K562 (cell line): Measurements from ENCODE around the gene ZDHHC11. TPM values are rescaled to one million over a fixed set of nuclear protein-coding genes. Genes with fewer than 3 reads are reported as not detected.

Experiments used
- DMBX1 ChIP-seq: fragments of 250-450 bp; sonication (Bioruptor Pico); IDR thresholded peaks from 2 replicates; pipeline ENCODE4 v1.8.0; 2022; ENCODE audit warnings: inconsistent platforms, mild to moderate bottlenecking, moderate library complexity, borderline replicate concordance
- ELF2 ChIP-seq: fragments of 250-450 bp; sonication (Bioruptor Pico); IDR thresholded peaks from 2 replicates; pipeline ENCODE4 v1.5.0; 2021; ENCODE audit warnings: mild to moderate bottlenecking
- ETS1 ChIP-seq: conservative IDR thresholded peaks from 2 replicates; pipeline ENCODE4 v1.6.1; 2011; ENCODE audit warnings: low read depth, mild to moderate bottlenecking, low read length; ENCODE audit not compliant: control insufficient read depth
- HCFC1 ChIP-seq: IDR thresholded peaks from 2 replicates; pipeline ENCODE4 v1.6.1; 2012; ENCODE audit warnings: low read depth, low read length, improper control_type of control experiment
- KDM4B ChIP-seq, 2 experiments: fragments of 450-650 bp in 1 of 2; sonication (generic) in 1 of 2; IDR thresholded peaks; 2 replicates each; pipeline ENCODE4 v1.6.1; 2016 to 2017; ENCODE audit warnings: borderline replicate concordance in 2 of 2, antibody characterized with exemption in 1 of 2, low read depth in 1 of 2, mild to moderate bottlenecking in 1 of 2
- KDM5B ChIP-seq: fragments of 200-600 bp; sonication (generic); IDR thresholded peaks from 2 replicates; pipeline ENCODE4 v1.6.1; 2012; ENCODE audit warnings: low read depth, mild to moderate bottlenecking, moderate library complexity, low read length, control low read depth, inconsistent platforms; ENCODE audit not compliant: insufficient replicate concordance
- MXI1 ChIP-seq: IDR thresholded peaks from 2 replicates; pipeline ENCODE4 v1.6.1; 2011; ENCODE audit warnings: low read depth, mild to moderate bottlenecking, improper control_type of control experiment, low read length
- NFXL1 ChIP-seq: fragments of 450-650 bp; formaldehyde crosslinking; IDR thresholded peaks from 2 replicates; pipeline ENCODE4 v1.4.0; 2021; ENCODE audit warnings: mild to moderate bottlenecking
- NONO ChIP-seq, 2 experiments: fragments of 200-400 bp in 1 of 2; fragments of 450-650 bp in 1 of 2; formaldehyde crosslinking in 1 of 2; IDR thresholded peaks; 2 replicates each; pipeline ENCODE4 v1.6.1; 2017; ENCODE audit warnings: low read depth in 2 of 2, mild to moderate bottlenecking in 2 of 2, moderate library complexity in 2 of 2, low read length in 1 of 2
- NRF1 ChIP-seq, 2 experiments: fragments of 450-650 bp; IDR thresholded peaks in 1 of 2; conservative IDR thresholded peaks in 1 of 2; 2 replicates each; pipeline ENCODE4 v1.6.1; 2014; ENCODE audit warnings: mild to moderate bottlenecking in 2 of 2
- PHF20 ChIP-seq: fragments of 450-650 bp; IDR thresholded peaks from 2 replicates; pipeline ENCODE4 v1.6.1; 2018; ENCODE audit not compliant: partially characterized antibody
- PHF8 ChIP-seq: fragments of 200-600 bp; sonication (generic); IDR thresholded peaks from 2 replicates; pipeline ENCODE4 v1.6.1; 2012; ENCODE audit warnings: mixed run types, mild to moderate bottlenecking, inconsistent platforms, low read length, moderate library complexity, borderline replicate concordance
- SAP30 ChIP-seq: fragments of 200-600 bp; sonication (generic); IDR thresholded peaks from 2 replicates; pipeline ENCODE4 v1.6.1; 2012; ENCODE audit warnings: borderline replicate concordance, low read depth, mild to moderate bottlenecking, moderate library complexity, low read length, control low read depth, inconsistent platforms; ENCODE audit not compliant: insufficient read depth, poor library complexity, severe bottlenecking
- ZBTB7A ChIP-seq: IDR thresholded peaks from 2 replicates; pipeline ENCODE4 v1.6.1; 2011; ENCODE audit warnings: low read depth, mild to moderate bottlenecking, low read length, moderate library complexity, borderline replicate concordance; ENCODE audit not compliant: control insufficient read depth
- ZNF175 ChIP-seq: fragments of 200-800 bp; sonication (Bioruptor generic); IDR thresholded peaks from 2 replicates; pipeline ENCODE4 v1.6.1; 2016; ENCODE audit warnings: low read depth, mild to moderate bottlenecking, missing genetic modification characterization, missing compliant biosample characterization
- ZNF232 ChIP-seq: sonication (generic); formaldehyde crosslinking; IDR thresholded peaks from 2 replicates; pipeline ENCODE4 v1.8.0; 2022; ENCODE audit warnings: mild to moderate bottlenecking, missing genetic modification reagents
- polyA plus RNA-seq, 8 experiments: library from polyadenylated mRNA; depleted of rRNA in 4 of 8; stranded (reverse) in 5 of 8; unstranded in 3 of 8; fragments of >200 nt; fragmentation: Nextera tagmentation in 2 of 8; fragmentation: Illumina TruSeq in 1 of 8; extraction: Ambion mirVana in 2 of 8; extraction: Trizol in 1 of 8; gene quantifications; 2 replicates each; pipeline versions ENCODE4 v1.2.1 to v1.2.3, GENCODE V29; 2011 to 2014; ENCODE audit warnings: inconsistent platforms in 1 of 8, missing spikeins in 1 of 8
- total RNA-seq, 7 experiments: library from RNA; depleted of rRNA in 6 of 7; stranded (reverse); fragments of >200 nt in 6 of 7; fragmentation: Illumina TruSeq in 2 of 7; extraction: Trizol in 2 of 7; gene quantifications; 2 replicates each; pipeline versions ENCODE4 v1.2.1 to v1.2.3, GENCODE V29; 2011 to 2021; ENCODE audit warnings: low replicate concordance in 1 of 7
- TF ChIP-seq, protein P1 (sequence below), 3 experiments: fragments of 200-800 bp in 1 of 3; fragments of 250-450 bp in 1 of 3; fragments of 450-650 bp in 1 of 3; sonication (Bioruptor Pico) in 1 of 3; sonication (Bioruptor generic) in 1 of 3; formaldehyde crosslinking in 1 of 3; IDR thresholded peaks; 2 replicates each; pipeline versions ENCODE4 v1.6.1 to v1.8.0; 2016 to 2022; ENCODE audit warnings: mild to moderate bottlenecking in 2 of 3, missing genetic modification characterization in 2 of 3, missing compliant biosample characterization in 1 of 3, moderate library complexity in 1 of 3
- TF ChIP-seq, protein P2 (sequence below): fragments of 250-450 bp; sonication (Bioruptor Pico); IDR thresholded peaks from 2 replicates; pipeline ENCODE4 v1.5.1; 2021; ENCODE audit warnings: mild to moderate bottlenecking

Gene ZDHHC11
- total and polyA plus RNA-seq, 9 of the 15 experiments (the other 6 are each of a cell fraction or from before 2014, with no cell fraction given), result 0.07 to 2.3 (median 0.52) TPM

GRCh38 chr5:892394-893136 lies 41.8 kb upstream of the ZDHHC11 start, which contains the start of the genes BRD9 and TRIP13 (continued):
- TF ChIP-seq ETS1 (peak; percentile 86; the same call in 1 of the 2 replicates), MXI1 (peak; percentile 76), SAP30 (peak; percentile 99), NFXL1 (CRISPR knock-in tag) (no peak), PHF20 (peak; percentile 64), ELF2 (CRISPR knock-in tag) (peak; percentile 62; the same call in 1 of the 2 replicates), KDM4B (IDR thresholded peaks at IDR 0.05; ENCODE audit: borderline replicate concordance in 2 of 2, low read depth in 1 of 2) (peak in 1 of 2 experiments; percentile 90; a peak in 3 of 4 replicates), HCFC1 (peak; percentile 83), PHF8 (peak; percentile 90), ZNF175 (no peak), ZNF232 (CRISPR knock-in tag) (0 out of 2 replicates have a peak, but pooled peaks have one; percentile 34), ZBTB7A (peak; percentile 93), KDM5B (peak; percentile 94), NRF1 (conservative IDR thresholded peaks at IDR 0.05 in 1 of 2, IDR thresholded peaks at IDR 0.05 in 1 of 2) (no peak; a peak in 1 of 4 replicates), NONO (IDR thresholded peaks at IDR 0.05; ENCODE audit: low read depth in 2 of 2, low read length in 1 of 2) (peak; percentile 83 to 95; a peak in 3 of 4 replicates), DMBX1 (CRISPR knock-in tag) (no peak)
- TF ChIP-seq, protein P1, sequence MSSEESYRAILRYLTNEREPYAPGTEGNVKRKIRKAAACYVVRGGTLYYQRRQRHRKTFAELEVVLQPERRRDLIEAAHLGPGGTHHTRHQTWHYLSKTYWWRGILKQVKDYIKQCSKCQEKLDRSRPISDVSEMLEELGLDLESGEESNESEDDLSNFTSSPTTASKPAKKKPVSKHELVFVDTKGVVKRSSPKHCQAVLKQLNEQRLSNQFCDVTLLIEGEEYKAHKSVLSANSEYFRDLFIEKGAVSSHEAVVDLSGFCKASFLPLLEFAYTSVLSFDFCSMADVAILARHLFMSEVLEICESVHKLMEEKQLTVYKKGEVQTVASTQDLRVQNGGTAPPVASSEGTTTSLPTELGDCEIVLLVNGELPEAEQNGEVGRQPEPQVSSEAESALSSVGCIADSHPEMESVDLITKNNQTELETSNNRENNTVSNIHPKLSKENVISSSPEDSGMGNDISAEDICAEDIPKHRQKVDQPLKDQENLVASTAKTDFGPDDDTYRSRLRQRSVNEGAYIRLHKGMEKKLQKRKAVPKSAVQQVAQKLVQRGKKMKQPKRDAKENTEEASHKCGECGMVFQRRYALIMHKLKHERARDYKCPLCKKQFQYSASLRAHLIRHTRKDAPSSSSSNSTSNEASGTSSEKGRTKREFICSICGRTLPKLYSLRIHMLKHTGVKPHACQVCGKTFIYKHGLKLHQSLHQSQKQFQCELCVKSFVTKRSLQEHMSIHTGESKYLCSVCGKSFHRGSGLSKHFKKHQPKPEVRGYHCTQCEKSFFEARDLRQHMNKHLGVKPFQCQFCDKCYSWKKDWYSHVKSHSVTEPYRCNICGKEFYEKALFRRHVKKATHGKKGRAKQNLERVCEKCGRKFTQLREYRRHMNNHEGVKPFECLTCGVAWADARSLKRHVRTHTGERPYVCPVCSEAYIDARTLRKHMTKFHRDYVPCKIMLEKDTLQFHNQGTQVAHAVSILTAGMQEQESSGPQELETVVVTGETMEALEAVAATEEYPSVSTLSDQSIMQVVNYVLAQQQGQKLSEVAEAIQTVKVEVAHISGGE (CRISPR knock-in tag; IDR thresholded peaks at IDR 0.05), result peak in 2 of 3 experiments; percentile 24 to 84; a peak in 3 of 6 replicates
- TF ChIP-seq, protein P2, sequence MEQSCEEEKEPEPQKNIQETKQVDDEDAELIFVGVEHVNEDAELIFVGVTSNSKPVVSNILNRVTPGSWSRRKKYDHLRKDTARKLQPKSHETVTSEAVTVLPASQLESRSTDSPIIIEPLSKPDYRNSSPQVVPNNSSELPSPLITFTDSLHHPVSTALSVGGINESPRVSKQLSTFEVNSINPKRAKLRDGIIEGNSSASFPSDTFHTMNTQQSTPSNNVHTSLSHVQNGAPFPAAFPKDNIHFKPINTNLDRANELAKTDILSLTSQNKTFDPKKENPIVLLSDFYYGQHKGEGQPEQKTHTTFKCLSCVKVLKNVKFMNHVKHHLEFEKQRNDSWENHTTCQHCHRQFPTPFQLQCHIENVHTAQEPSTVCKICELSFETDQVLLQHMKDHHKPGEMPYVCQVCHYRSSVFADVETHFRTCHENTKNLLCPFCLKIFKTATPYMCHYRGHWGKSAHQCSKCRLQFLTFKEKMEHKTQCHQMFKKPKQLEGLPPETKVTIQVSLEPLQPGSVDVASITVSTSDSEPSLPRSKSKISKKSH (CRISPR knock-in tag), result no peak
